SW480 (cell line): ENCODE measurements around the gene SRSF1.
"Not testable (repeated sequence)": the region's sequence is repeated elsewhere in the genome, so short reads cannot be mapped to it uniquely, and the experiment has no call there.

Source experiments
- DNase-seq: peaks from one replicate; pipeline ENCODE4 v3.0.0-alpha.2; 2016; ENCODE audit warnings: low spot score

Gene SRSF1

DNA sequence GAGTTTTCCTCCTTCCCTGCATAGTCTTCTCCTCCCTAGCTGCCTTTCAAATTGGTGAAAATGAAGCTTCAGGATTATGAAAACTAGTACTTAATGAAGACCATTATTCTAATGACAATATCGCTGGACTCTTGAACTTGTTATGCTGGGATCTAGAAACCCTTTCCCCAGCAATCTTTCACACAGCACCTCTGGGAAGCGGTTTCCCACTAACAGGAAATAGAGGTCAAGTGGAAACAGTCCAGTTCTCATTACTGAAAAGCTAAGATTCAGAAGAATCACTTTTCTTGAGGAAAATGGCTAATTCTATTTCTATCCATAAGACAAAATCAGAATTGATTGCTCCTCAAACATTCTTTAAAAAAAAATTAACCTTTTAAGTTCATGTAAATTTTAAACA is 17.0 kb downstream of the SRSF1 start:
- no peak for DNase-seq

DNA sequence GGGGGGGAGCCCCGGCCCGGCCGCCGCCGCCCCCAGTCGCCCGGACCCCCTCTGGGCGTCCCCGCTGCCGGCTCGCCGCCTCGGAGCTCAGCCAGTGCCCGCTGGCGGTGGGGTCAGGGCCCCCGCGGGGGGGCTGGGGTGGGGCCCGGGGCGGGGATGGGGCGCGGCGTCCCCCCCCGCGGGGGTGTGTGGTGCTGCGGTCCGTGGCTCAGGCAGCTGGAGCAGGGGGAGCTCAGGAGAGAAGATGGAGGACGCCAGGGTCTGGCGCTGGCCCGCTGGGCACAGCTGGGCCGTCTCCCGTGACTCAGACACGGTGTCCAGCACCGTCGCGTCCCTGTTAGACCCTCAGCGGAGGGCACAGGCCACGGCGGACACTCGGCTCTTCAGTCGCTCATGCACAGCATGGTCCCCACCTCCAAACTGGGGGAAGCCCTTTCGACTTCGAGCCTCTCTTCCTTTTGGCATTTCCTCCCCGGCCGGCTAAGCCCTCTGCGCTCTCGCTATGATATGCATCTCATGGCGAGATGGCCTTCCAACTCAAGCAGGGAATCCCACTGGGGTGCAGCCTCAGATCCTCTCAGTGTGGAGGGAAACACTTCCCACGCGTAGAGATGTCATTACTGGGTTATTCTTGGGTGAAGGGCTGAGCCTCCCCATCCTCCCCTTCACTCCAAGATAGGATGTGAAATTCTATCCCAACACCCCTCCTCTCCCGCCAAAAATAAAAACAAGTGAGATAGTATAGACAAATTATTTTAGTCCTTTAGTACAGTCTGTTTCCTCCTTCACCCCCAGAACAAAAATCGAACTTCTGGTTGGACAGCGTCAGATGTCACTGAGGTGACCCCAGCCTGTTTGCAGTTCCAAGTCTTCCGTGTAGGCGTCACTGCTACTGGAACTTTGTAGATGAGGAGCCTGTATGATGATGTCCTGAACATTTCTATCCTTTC is 18.5 kb downstream of the SRSF1 start:
- peak; percentile 77 for DNase-seq

DNA sequence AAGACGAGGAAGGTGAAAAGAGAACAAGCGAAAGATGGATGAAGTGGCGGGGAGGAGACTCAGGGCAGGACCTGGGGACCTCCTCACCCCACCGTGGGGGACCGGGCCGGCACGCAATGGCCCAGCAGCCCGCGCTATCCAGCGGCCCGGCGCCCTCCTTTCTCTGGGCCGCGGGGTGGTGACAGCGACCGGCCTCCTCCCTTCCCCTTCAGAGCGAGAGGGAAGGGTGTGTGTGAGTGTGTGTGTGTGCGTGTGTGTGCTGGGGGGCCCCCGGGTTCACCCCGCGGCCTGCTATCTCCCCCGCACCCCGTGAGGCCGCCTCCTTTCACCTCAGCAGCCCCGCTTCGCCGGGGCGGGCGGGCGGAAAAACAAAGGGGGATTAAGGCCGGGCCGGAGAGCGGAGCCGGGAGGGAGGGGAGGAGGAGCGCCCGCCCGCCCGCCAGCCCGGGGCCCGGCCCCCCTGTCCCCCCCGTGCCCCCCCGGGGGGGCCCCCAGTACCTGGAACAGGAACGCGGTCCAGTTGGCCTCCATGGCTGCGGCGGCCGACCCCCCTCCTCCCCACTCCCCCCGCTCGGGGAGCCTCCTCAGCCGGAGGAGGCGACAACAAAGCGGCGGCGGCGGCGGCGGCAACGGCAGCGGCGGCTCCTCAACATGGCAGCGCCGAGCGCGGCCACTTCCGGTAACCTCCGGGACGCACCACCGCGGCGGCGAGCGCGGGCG is 19.3 kb downstream of the SRSF1 start, which contains the start of gene VEZF1:
VEZF1 (minus strand) TSS at position 674 of the 720 bp plus-strand sequence; CDS start at position 531, 143 bp downstream.
- peak; percentile 72 for DNase-seq

DNA sequence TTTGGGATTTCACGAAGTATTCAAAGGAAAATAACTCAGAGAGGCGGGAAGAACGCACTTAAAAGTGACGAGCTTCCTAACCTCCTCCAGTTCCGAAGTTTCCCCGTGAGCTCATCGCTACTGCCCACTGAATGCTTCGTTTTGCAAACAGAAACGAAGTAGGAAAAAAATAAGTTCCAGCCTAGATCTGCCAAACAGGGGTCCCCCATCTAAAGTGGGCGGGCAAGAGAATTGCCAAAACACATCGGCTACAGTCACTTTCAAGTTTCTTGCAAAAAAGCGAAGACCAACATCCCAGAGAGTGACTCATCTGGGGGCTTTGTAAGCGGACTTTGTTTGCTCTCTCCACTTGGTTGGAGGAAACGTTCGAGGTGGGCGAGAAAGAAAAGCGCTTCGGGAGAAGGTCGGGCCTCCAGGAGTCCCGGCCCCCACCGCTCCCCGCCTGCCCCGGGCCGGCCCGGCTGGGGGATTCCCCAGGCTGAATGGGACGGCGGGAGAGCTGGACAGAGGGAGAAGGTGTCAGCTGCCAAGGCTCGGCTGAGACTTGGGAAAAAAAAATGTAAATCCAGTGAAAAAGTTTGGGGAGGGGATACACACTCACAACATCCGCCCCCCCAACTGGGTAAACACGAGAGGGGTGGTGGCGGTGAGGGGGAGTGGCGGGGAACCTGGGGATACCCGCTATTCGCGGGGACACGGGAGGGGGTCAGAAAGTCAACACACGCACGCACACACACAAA is 20.0 kb downstream of the SRSF1 start:
- DNase-seq: peak; percentile 67

DNA sequence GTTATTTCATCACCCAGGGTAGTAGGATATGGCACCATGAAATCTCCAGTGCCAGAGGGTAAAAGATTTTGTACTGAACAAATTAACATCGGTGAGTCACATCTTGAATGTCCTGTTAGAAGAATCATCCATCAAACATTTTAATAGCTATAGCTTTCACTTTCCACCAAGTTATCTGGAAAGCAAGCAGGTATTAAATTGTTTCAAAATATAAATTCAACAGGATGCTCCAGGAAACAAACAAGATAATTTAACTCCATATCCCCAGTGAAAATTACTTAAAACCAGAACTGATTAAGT is 21.4 kb downstream of the SRSF1 start:
- peak; percentile 58 for DNase-seq

DNA sequence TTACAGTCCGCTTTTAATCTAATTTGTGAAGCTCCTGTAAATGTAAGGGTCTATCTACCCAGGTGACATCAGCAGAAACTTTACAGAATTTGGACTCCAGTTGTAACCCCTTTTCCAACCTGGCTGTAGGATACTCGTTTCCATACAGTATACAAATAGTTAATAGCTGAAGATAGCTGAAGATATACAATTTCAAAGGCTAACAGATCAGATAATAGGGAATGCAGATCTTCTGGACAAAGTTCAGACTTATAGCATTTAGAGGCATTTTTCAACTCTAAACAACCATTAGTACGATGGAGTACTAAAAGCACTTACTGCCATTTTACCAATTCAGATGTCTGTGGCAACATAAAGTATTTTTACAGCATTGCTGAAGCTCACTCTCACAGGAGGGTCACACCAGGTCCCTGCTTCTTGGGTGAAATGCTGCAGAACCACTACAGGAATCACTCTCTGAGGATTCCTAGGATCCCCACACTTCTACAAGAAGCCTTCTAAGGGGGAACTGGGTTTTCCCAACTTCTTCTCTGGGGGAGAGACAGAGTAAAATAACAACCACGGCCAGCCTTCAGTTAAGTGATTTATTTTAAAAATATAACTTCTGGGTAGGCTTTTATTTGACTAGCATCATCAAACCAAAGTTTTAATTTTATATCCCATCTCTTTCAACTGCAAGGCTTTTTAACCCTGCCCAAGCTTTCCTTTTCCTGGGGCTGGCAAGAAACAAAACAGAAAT is 21.9 kb downstream of the SRSF1 start:
- no peak for DNase-seq

DNA sequence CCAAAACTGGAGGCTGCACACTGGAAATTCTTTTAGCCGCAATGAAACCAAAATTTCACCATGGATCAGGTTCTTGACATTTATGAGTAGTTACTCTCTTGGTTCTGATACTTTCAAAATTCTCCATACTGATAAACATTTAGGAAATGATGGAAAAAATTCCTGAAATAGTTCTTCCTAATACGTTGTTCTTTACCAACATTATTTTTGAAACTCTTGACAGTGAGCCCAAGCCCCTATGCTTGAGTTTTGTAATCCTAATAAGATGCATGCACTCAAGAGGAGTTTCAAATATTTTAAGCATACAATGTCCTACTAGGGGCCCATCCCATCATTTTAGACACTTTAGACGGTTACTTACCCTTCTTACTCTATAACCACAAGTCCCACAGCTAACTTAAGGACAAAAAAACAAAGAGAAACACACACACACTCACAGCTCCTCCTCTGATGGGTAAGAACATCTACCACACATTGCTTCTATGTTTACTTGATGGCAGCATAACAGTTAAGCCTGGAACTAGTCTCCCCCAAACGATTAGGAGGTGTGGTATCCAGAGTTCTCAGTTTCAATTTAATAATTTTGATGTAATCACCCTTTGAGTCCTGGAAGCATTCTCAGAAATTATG is 22.7 kb downstream of the SRSF1 start:
- no peak for DNase-seq

DNA sequence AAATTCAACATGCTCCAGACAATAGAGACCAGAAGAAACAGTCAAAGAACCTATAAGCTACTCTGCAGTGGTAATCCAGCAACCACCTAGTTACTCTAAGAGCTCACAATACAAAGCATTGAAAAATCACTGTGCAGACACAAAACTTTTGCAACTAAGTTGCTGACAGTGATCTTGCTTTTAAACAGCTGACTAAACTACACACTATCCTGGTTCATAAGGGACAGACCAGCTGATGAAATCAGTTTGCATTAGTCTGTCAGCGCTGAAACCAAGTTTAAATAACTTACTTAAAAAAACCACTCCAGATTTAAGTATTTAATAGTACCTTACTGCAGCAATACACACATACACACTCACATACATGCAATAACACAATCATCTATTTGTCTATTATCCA is 23.6 kb downstream of the SRSF1 start:
- no peak for DNase-seq

DNA sequence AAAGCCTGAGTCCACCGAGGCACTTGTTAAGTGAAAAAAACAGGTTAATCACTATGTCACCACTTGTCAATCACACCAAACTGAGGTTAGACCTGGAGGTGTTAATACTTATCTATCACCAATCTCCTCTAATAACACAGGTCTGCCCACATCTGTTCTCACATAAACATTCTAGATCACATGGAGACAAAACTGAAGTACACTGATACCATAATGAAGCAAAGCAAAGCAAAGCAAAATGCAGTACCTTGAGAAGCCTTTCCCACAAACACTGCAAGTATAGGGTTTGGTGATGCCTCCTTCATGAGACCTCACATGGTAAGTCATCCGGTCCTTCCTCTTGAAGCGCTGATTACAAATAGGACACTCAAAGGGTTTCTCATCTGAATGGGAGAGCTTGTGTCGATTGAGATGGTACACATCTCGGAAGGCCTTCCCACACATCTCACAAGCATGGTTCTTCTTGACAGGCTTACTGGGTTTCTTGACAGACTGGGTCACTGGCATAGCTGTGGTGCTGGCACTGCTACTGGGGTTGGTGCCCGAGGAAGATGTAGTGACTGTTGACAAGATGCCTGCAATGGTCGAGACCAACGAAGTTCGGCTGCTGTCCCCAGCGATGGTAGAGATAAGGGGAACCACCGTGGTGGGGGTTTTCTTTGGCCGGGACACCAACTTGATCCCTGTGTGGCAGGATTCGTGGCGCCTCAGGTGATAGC is 24.4 kb downstream of the SRSF1 start:
- DNase-seq: no peak

DNA sequence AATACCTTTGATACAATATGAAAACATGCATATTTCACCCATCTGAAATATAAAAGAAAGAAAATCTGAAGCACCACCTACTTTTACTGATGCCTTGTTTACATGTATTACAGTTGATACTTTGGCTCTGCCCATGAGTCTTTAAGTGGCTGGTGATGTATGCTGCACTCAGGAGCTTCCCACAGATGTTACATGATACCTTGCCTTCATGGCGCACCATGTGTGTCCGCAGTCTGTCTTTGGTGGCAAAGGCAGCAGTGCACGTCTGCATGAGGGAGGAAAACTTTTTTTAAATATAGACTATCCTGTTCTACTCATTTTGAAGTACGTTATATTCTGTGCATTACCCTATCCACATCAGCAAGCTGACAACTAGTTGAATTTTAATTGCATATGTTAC is 26.5 kb downstream of the SRSF1 start:
- no peak for DNase-seq

DNA sequence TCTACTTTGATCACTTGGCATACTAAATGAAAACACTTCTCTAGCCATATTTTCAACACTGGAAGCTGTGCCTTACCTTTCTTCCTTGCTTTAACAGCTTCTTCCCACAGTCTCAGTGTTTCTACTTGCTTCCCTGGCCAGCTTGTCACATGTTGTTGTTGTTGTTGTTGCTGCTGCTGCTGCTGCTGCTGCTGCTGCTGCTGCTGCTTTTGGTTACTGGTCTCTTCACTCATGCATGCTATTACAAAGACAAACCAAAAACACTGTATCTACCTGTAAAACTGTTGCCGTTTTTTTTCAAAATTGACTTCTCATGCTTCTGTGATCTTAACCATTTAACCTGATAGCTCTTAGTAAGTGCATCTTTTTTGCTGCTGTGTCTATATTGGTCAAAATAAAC is 28.0 kb downstream of the SRSF1 start:
- no peak for DNase-seq

DNA sequence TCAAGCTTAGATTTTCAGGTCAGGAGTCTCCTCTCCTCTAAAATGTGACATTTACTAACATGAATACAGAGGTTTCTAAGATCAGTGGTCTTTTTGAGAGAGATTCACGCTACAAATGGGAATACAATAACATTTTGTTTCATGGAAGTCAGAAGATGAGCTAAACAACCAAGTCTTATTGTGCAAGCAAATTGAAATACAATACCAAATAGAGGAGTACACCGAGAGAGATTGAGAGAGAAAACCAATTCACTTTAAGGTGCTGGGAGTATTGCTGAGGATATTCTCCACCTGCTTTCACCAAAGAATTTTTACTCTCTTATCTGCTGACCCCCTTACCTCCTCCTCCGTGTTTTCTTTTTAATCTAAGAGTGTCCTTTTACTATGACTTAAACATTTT is 30.5 kb downstream of the SRSF1 start:
- DNase-seq: no peak

DNA sequence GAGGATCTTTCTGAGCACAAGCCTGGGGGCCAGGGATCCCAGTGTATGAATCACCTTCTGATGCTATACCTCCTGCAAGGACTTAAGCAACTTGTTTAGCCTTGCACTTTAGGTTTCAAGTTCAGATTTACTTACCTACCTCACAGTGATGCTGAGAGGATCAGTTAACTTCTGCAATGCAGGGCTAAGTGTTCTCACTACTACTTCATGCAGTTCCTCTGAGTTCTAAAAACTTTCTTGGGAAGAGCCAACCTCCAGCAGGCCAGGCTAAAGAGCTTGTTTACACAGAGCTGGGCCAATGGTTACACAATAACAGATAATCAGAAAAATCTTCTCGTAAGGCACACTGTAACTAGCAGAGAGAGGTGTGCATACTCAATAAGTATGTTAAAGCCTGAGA is 32.0 kb downstream of the SRSF1 start:
- no peak for DNase-seq

DNA sequence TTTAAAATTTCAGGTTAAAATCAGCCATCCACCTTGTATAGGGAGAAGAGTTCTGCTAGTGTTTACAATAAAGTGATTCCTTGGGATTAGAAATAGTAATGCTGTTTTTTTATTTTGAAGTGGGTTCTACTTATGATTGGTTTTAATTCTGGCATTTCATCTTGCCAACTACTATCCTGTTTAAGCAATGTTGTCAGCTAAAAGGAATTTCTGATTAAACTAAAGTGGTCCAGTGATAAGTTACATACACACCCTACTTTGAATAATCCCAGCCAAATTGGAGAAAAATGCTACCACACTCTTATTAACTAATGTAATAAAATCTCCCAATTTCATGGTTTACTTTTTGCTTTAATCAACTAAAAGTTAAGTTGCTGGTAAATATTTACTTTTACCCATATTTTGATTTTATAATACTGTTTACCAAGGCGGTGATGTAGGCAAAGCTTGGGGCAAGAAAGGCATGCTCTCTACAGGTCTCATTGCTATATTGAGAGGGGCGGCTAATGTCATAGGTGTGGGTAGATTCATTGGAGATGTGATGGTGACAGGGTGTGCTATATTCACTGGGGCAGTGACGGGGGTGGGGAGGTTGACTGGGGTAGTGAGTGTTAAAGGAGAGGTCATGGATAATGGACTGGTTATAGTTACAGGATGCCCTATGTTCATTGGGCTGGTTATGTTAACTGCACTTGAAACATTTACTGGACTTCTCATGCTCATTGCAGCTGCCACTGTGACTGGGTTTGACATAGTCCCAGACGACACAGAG is 32.8 kb downstream of the SRSF1 start:
- DNase-seq: not testable (repeated sequence)

DNA sequence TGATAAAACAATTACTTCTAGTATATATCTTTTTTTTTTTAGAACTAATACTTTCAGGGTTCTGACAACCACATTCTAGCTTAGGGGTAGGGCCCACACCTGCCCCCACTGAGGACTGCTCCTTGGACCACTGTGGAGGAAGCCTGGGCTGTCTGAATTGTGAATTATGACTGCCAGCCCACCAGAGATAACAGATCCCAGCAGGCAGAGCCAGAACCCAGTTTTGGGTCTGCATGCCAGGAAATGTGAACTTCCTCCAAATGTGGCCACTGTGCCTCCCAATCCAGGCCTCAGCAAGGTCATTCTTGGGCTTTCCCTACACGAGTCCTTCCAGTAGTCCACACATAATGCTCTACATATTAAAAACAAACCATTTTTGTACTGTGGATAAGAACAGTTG is 34.9 kb downstream of the SRSF1 start:
- DNase-seq: no peak

DNA sequence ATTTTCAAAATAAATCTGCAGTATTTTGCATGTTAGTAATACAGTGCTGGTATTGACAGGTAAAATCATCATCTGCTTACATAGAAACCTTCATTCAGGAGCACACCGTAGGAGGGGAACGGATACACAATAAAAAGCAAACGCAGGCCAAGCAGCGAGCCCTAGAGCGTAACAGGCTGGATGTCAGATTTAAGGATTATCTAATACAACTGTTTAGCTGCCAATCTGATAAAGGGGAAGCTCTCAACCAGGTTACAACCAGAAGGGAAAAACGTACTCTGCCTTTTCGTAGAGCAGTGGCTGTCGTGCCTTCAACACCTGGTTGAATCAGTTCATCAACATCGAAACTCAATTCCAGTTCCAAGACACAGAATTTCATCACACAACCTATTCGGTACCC is 35.5 kb downstream of the SRSF1 start:
- DNase-seq: no peak

DNA sequence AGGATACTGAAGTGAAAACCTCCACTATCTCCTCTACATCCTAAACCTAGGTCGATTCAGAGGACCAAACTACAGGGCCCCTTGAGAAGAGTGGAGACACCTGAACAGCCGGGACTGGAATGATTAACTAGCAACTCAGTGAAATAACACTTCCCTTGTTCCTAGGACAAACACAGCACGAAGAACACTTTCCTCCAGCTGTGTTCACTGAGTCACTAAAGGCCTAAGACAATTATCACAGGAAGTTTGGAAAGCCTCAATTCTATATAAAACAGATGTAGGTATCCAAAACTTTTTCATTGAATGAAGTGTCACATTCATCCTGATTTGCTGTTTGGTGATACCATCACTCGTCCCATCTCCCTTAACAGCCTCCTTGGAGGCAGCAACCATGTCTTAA is 36.3 kb downstream of the SRSF1 start:
- DNase-seq: no peak

DNA sequence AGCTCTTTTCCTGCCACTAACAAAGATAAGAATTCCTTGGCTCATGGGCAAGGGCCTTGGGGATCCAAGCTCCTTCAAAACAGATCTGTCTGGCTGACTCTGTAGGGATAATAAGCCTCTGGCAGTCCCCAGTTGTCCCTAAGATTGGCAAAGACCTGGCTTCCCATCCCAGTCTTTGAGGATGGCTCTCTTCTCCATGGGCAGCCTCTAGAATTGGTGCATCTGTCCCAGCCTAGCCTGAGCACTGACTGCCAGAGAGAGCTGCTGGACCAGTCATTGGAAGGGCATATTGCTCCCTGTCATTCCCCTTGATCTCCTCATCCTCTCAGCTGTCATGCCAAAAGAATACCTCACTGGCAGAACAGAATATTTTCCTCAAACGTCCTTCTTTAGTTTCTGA is 38.6 kb downstream of the SRSF1 start:
- DNase-seq: no peak

DNA sequence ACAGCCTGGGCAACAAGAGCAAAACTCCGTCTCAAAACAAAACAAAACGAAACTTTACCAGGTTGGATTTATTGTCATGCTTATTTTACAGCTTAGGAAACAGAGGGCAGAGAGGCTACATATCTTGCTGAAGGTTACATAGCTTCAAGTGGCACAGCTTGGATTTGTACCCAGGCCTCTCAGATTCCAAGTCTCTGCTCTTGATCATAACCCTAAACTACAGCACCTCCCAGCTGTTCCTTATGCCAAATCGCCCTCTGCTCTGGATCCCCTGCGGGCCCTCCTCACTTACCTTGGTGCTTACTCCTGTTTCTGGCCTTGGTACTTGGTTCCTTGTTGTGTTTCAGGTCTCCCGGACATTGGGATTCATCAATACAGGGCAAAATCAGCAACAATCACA is 40.2 kb downstream of the SRSF1 start:
- no peak for DNase-seq

DNA sequence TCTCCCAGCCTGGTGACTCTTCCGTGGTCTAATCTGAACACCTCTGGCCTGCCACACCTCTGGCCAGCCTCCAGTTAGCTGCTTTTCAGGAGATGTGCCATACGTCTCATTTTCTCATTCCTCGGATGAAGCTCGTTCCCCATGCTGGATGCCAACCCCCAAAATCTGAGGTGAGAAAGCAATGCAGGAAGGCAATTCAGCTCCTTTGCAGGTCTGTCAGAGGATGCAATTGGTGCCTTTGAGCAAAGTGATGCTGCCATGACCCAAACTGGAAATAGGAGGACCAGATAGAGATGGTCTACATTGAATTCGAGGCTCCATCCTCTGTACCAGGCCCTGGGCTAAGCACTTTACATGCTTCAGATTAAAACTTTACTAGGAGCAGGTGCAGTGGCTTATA is 40.8 kb downstream of the SRSF1 start:
- DNase-seq: no peak
